ENCODE data around the gene CYP39A1.
A peak's percentile ranks its signal among the peaks of the same experiment; 100 is the strongest.

The CYP39A1 gene

GRCh38 chr6:46652603-46653438, at the start of gene CYP39A1, which contains the start of gene SLC25A27:
Gene CYP39A1 (minus strand): TSS chr6:46652818. CDS start chr6:46652582, 236 bp downstream.
Gene SLC25A27 (plus strand): TSS chr6:46652975. CDS start chr6:46653193, 218 bp downstream.
- FAIRE-seq, result peak; percentile 86
- peak; percentile 70 for DNase-seq (ENCODE audit: extremely low spot score, insufficient read length, low read depth)

GRCh38 chr6:46699970-46700369, 47.4 kb upstream of the CYP39A1 start:
- FAIRE-seq, result no peak
- no peak for DNase-seq (ENCODE audit: extremely low spot score, insufficient read length, low read depth)

- FAIRE-seq, result no peak
These were observed 38.4 kb upstream of the CYP39A1 start for GRCh38 chr6:46690911-46691451.

GRCh38 chr6:46690141-46690755, 37.6 kb upstream of the CYP39A1 start:
- FAIRE-seq (no peak), DNase-seq (ENCODE audit: extremely low spot score, insufficient read length, low read depth) (no peak)

More at GRCh38 chr6:46690911-46691451, 38.4 kb upstream of the CYP39A1 start:
- no peak for DNase-seq (ENCODE audit: extremely low spot score, insufficient read length, low read depth)

- FAIRE-seq, result no peak
These were observed 37.0 kb upstream of the CYP39A1 start for GRCh38 chr6:46689657-46690056.

GRCh38 chr6:46688966-46689335, 36.3 kb upstream of the CYP39A1 start:
- FAIRE-seq (no peak), DNase-seq (ENCODE audit: extremely low spot score, insufficient read length, low read depth) (no peak)

More at GRCh38 chr6:46689657-46690056, 37.0 kb upstream of the CYP39A1 start:
- no peak for DNase-seq (ENCODE audit: extremely low spot score, insufficient read length, low read depth)

- FAIRE-seq (no peak), DNase-seq (ENCODE audit: extremely low spot score, insufficient read length, low read depth) (no peak)
These were observed 35.7 kb upstream of the CYP39A1 start for GRCh38 chr6:46688117-46688965.

- DNase-seq (ENCODE audit: extremely low spot score, insufficient read length, low read depth) (no peak), FAIRE-seq (no peak)
These were observed 35.0 kb upstream of the CYP39A1 start, which contains the start of gene TDRD6 for GRCh38 chr6:46687619-46688097. Gene TDRD6 (plus strand): TSS chr6:46687885. CDS start chr6:46688129, 244 bp downstream.

- DNase-seq (ENCODE audit: extremely low spot score, insufficient read length, low read depth) (no peak), FAIRE-seq (no peak)
These were observed 32.2 kb upstream of the CYP39A1 start for GRCh38 chr6:46684771-46685170.

GRCh38 chr6:46677314-46677654, 24.7 kb upstream of the CYP39A1 start:
- no peak for FAIRE-seq
- no peak for DNase-seq (ENCODE audit: extremely low spot score, insufficient read length, low read depth)

- DNase-seq (ENCODE audit: extremely low spot score, insufficient read length, low read depth) (no peak), FAIRE-seq (no peak)
These were observed 24.1 kb upstream of the CYP39A1 start for GRCh38 chr6:46676604-46677313.

- FAIRE-seq, result no peak
- no peak for DNase-seq (ENCODE audit: extremely low spot score, insufficient read length, low read depth)
These were observed 21.8 kb upstream of the CYP39A1 start for GRCh38 chr6:46674410-46674809.

- DNase-seq (ENCODE audit: extremely low spot score, insufficient read length, low read depth), result no peak
- FAIRE-seq, result no peak
These were observed 14.8 kb upstream of the CYP39A1 start for GRCh38 chr6:46667377-46667776.

GRCh38 chr6:46661483-46661882, 8.9 kb upstream of the CYP39A1 start:
- FAIRE-seq (no peak), DNase-seq (ENCODE audit: extremely low spot score, insufficient read length, low read depth) (no peak)

GRCh38 chr6:46657642-46658041, 5.0 kb upstream of the CYP39A1 start:
- FAIRE-seq (no peak), DNase-seq (ENCODE audit: extremely low spot score, insufficient read length, low read depth) (no peak)

- FAIRE-seq, result no peak
- DNase-seq (ENCODE audit: extremely low spot score, insufficient read length, low read depth), result no peak
These were observed 3.2 kb upstream of the CYP39A1 start for GRCh38 chr6:46655803-46656202.

GRCh38 chr6:46653439-46654195, 999 bp upstream of the CYP39A1 start:
- DNase-seq (ENCODE audit: extremely low spot score, insufficient read length, low read depth), result no peak
- no peak for FAIRE-seq

GRCh38 chr6:46652232-46652602, 401 bp downstream of the CYP39A1 start:
- FAIRE-seq (no peak), DNase-seq (ENCODE audit: extremely low spot score, insufficient read length, low read depth) (no peak)

GRCh38 chr6:46651816-46652215, 802 bp downstream of the CYP39A1 start:
- FAIRE-seq, result peak; percentile 41

More at GRCh38 chr6:46651816-46652215, 802 bp downstream of the CYP39A1 start:
- DNase-seq (ENCODE audit: extremely low spot score, insufficient read length, low read depth), result no peak
